ENCODE results near the gene SKIC2.
"Not testable (repeated sequence)": the region's sequence is repeated elsewhere in the genome, so short reads cannot be mapped to it uniquely, and the experiment has no call there.

DNA sequence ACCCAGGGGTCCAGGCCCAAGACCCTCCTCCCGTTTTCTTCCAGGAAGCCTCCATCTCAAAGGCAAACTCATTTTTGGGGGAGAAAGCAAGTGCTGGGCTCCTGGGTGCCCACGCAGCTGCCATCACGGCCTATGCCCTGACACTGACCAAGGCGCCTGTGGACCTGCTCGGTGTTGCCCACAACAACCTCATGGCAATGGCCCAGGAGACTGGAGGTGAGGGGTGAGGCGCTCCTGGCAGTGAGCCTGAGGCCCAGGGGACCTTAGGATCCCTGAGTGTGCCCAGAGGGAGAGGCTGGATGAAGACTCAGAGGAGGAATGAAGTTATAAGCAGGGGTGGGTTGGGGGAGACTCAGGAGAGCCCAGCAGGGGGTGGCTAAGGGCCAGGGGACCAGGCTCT lies 37.4 kb downstream of the SKIC2 start:
- TF ChIP-seq, protein P1, sequence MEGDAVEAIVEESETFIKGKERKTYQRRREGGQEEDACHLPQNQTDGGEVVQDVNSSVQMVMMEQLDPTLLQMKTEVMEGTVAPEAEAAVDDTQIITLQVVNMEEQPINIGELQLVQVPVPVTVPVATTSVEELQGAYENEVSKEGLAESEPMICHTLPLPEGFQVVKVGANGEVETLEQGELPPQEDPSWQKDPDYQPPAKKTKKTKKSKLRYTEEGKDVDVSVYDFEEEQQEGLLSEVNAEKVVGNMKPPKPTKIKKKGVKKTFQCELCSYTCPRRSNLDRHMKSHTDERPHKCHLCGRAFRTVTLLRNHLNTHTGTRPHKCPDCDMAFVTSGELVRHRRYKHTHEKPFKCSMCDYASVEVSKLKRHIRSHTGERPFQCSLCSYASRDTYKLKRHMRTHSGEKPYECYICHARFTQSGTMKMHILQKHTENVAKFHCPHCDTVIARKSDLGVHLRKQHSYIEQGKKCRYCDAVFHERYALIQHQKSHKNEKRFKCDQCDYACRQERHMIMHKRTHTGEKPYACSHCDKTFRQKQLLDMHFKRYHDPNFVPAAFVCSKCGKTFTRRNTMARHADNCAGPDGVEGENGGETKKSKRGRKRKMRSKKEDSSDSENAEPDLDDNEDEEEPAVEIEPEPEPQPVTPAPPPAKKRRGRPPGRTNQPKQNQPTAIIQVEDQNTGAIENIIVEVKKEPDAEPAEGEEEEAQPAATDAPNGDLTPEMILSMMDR (IDR thresholded peaks at IDR 0.05), result not testable (repeated sequence)
- TF ChIP-seq POLR2A (IDR thresholded peaks at IDR 0.05), result not testable (repeated sequence)
